SU-DHL-6 (cell line): ENCODE results near the gene WNT7B.

Source experiments
- EZH2phosphoT487 ChIP-seq: fragments of 200-600 bp; sonication (generic), shearing (Covaris generic); conservative IDR thresholded peaks from 2 replicates; pipeline ENCODE4 v1.6.1; 2018; ENCODE audit warnings: mild to moderate bottlenecking, antibody characterized with exemption, low read length, moderate library complexity, mixed read lengths
- TF ChIP-seq, protein P1 (sequence below): fragments of 200-600 bp; sonication (generic); IDR thresholded peaks from one replicate; pipeline ENCODE4 v1.5.1; 2017; ENCODE audit warnings: antibody characterized with exemption, mild to moderate bottlenecking, low read length, moderate library complexity; ENCODE audit not compliant: insufficient read depth, poor library complexity, severe bottlenecking

DNA sequence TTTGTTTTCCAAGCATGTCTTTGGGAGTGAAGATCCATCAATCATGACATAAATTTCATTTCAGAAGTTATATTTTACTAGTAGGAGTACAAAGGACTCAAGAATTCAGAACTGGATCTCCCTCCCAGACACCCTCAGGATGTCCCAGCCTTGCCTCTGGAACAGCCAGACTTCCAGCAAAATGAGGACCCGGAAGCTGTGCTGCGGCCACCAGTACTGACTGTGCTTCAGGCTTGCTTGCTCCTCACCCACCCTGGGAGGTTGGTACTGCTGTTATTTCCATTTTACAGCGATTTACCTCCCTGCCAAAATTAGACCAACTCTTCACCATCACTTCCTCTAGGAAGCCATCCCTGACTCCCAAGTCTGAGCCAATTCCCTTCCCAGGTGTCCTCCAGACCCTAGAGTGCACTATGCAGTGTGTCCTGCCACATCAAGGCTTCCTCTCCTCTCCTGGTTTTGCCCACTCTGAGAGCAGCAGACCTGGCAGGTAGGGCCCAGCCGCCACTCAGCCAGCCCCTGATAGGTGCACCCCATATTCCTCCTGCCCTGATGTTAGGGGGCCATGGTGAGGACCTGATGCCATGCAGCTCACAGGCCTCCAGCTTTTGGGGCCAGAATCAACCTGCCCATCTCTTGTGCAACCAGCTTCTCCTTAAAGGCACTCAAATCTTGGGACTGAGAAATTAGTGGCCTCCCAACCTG is 47.3 kb upstream of the WNT7B start:
- TF ChIP-seq, protein P1, sequence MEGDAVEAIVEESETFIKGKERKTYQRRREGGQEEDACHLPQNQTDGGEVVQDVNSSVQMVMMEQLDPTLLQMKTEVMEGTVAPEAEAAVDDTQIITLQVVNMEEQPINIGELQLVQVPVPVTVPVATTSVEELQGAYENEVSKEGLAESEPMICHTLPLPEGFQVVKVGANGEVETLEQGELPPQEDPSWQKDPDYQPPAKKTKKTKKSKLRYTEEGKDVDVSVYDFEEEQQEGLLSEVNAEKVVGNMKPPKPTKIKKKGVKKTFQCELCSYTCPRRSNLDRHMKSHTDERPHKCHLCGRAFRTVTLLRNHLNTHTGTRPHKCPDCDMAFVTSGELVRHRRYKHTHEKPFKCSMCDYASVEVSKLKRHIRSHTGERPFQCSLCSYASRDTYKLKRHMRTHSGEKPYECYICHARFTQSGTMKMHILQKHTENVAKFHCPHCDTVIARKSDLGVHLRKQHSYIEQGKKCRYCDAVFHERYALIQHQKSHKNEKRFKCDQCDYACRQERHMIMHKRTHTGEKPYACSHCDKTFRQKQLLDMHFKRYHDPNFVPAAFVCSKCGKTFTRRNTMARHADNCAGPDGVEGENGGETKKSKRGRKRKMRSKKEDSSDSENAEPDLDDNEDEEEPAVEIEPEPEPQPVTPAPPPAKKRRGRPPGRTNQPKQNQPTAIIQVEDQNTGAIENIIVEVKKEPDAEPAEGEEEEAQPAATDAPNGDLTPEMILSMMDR = no peak
- no peak for TF ChIP-seq EZH2phosphoT487
